ENCODE measurements around the gene FAM20B. TPM values are rescaled to one million over a fixed set of nuclear protein-coding genes. Genes with fewer than 3 reads are reported as not detected.

The FAM20B gene
- total and polyA plus RNA-seq, 2 of the 8 experiments (the other 6 are each of a cell fraction or from before 2014, with no cell fraction given) = 8.3 to 36.6 TPM

DNA sequence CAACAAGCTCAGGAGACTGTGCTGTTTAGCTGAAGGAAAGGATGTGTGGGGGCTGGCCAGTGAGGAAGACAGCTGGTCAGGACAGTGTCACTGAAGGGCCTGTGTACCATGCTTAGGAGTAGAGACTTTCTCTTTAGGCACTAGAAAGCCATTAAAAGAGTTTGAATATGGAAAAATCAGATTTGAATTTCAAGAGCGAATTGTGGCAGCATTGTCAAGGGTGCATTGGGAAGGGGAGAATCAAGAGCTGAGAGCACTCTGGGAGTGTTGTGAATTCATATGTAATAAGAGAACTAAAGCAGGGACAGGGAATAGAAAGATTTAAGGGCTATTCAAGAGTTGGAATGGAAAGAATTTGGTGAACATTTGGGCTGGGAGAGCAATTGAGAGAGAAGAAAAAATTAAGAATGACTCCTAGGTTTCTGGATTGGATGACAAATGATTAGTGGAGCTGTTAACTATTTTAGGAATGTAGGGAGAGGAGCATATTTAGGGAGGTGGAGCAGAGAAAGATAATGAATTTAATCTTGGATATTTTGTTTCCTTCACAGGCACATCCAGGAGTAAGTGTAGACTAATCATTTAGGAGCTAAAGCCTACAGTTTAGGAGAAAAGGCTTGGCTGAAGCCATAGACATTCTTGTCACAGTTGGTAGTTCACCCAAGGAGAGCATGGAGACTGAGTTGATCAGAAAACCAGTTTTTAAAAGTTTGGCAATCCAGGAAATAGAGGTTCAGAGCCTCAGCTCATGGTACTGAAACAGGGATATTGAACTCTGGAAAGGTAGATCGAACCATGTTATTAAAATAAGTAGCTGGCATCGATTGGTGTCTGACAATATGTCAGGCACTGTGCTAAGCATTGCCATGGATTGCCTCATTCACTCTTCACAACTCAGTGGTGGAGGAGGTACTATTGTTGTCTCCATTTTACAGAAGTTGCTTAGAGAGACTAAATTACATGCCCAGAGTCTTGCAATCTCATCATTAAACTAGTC, 33.1 kb downstream of the FAM20B start:
- Histone ChIP-seq H3K23me2 (ENCODE audit: low read depth, low read length) (no peaks in the 10 kb centered on the region), H4K5ac (ENCODE audit: insufficient read length, low read depth, low read length) (no peak overlapping the region), H2BK5ac (ENCODE audit: low read depth, low read length) (no peak overlapping the region), H3K4me1 (replicated peaks in 1 of 4; ENCODE audit: control insufficient read depth in 3 of 4, insufficient read depth in 4 of 4, low read length in 3 of 4) (peaks cover 0 to 9% (median 5%) of the 10 kb centered on the region in 4 experiments; a peak in 5 of 7 replicates), H3K23ac (ENCODE audit: insufficient read length) (no peak overlapping the region), H4K8ac (ENCODE audit: extremely low read depth, insufficient read depth, low read length) (no peak overlapping the region), H3K79me2 (ENCODE audit: control insufficient read depth in 1 of 2, insufficient read depth in 2 of 2, low read length in 2 of 2) (no peaks in the 10 kb centered on the region), H2AK5ac (ENCODE audit: low read depth, low read length) (peak overlapping the region; percentile 56; the same call in 1 of the 2 replicates), H3K18ac (ENCODE audit: extremely low read depth, low read length) (peak overlapping the region; percentile 0; the same call in 1 of the 2 replicates), H2BK12ac (ENCODE audit: low read depth, low read length) (peak overlapping the region; percentile 88; the same call in 1 of the 2 replicates), H3K4me2 (ENCODE audit: insufficient read depth in 1 of 2, low read depth in 2 of 2, low read length in 2 of 2) (peak overlapping the region; percentile 40 to 42; a peak in 3 of 4 replicates), H3K9me3 (ENCODE audit: insufficient read depth in 2 of 2, low read depth in 1 of 2, low read length in 1 of 2) (no peaks in the 10 kb centered on the region; a peak in 2 of 4 replicates), H2AFZ (ENCODE audit: low read length) (no peak overlapping the region), H3K4me3 (ENCODE audit: extremely low read depth in 1 of 4, insufficient read depth in 2 of 4, low read depth in 3 of 4, low read length in 4 of 4) (no peak overlapping the region), H3K36me3 (ENCODE audit: control insufficient read depth in 2 of 4, insufficient read depth in 4 of 4, low read length in 3 of 4) (peaks cover 0 to 13% (median 3%) of the 10 kb centered on the region in 4 experiments; a peak in 4 of 8 replicates), H4K20me1 (replicated peaks in 1 of 2; ENCODE audit: control insufficient read depth in 1 of 2, insufficient read depth in 2 of 2, low read length in 2 of 2) (no peaks in the 10 kb centered on the region), H3K14ac (ENCODE audit: insufficient read length) (no peak overlapping the region), H2BK15ac (ENCODE audit: low read length) (no peak overlapping the region), H3K27ac (ENCODE audit: low read depth, low read length) (no peak overlapping the region; the same call in 1 of the 2 replicates), H3K56ac (replicated peaks; ENCODE audit: insufficient read length, low read depth, low read length) (no peak overlapping the region), H3K9ac (replicated peaks in 1 of 4; ENCODE audit: extremely low read depth in 1 of 4, low read depth in 3 of 4, low read length in 3 of 4) (no peak overlapping the region), H3K4ac (replicated peaks; ENCODE audit: insufficient read length, low read depth, low read length) (no peak overlapping the region), H4K91ac (replicated peaks; ENCODE audit: insufficient read length, low read length) (no peak overlapping the region), H3K27me3 (replicated peaks in 1 of 4; ENCODE audit: control insufficient read depth in 3 of 4, extremely low read depth in 1 of 4, insufficient read depth in 3 of 4, low read length in 3 of 4) (no peaks in the 10 kb centered on the region), H2BK120ac (replicated peaks; ENCODE audit: low read depth, low read length) (no peak overlapping the region), H3K79me1 (ENCODE audit: low read depth, low read length) (no peaks in the 10 kb centered on the region), H2BK20ac (ENCODE audit: low read length) (no peak overlapping the region)
- 75% methylated on average over 3 of the region's 3 CpGs; no CpG with 5 or more reads in 1 of the 2 experiments for WGBS, 2 experiments (ENCODE audit: extremely low coverage in 1 of 2, insufficient coverage in 1 of 2, insufficient read length in 1 of 2, insufficient replicate concordance in 2 of 2, low coverage in 1 of 2, low lambda C conversion rate in 2 of 2, missing lambda C conversion rate in 1 of 2)
- DNase-seq (ENCODE audit: low read depth in 1 of 2, low spot score in 2 of 2) = no peak
- ChIA-PET CTCF (ENCODE audit: partially characterized antibody) (interaction anchor here (0.6 to 1.6 kb wide), 7 partner anchors 9 to 386 kb away, joined by 3 to 8 read pairs (median 3); no protein-coding TSS in a partner anchor), POLR2A (ENCODE audit: partially characterized antibody) (interaction anchor here (0.7 to 1.8 kb wide), 3 partner anchors 16 to 37 kb away, joined by 3 to 4 read pairs (median 4); partner anchors contain the start of gene TOR3A)
- no peak for FAIRE-seq
- TF ChIP-seq RXRA (IDR thresholded peaks at IDR 0.05; ENCODE audit: insufficient read depth, low read depth, low read length) (no peak), KDM5A (IDR thresholded peaks at IDR 0.05; ENCODE audit: low read length) (no peak), JUN (IDR thresholded peaks at IDR 0.05; ENCODE audit: low read depth, low read length) (no peak), TEAD4 (IDR thresholded peaks at IDR 0.05; ENCODE audit: low read depth, low read length) (no peak)
- TF ChIP-seq, protein P1, sequence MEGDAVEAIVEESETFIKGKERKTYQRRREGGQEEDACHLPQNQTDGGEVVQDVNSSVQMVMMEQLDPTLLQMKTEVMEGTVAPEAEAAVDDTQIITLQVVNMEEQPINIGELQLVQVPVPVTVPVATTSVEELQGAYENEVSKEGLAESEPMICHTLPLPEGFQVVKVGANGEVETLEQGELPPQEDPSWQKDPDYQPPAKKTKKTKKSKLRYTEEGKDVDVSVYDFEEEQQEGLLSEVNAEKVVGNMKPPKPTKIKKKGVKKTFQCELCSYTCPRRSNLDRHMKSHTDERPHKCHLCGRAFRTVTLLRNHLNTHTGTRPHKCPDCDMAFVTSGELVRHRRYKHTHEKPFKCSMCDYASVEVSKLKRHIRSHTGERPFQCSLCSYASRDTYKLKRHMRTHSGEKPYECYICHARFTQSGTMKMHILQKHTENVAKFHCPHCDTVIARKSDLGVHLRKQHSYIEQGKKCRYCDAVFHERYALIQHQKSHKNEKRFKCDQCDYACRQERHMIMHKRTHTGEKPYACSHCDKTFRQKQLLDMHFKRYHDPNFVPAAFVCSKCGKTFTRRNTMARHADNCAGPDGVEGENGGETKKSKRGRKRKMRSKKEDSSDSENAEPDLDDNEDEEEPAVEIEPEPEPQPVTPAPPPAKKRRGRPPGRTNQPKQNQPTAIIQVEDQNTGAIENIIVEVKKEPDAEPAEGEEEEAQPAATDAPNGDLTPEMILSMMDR (IDR thresholded peaks at IDR 0.05; ENCODE audit: control extremely low read depth in 1 of 3, insufficient read depth in 1 of 3, low read depth in 1 of 3, low read length in 3 of 3) = no peak
